Parathyroid adenoma (tissue), 2 donors: ENCODE results near the gene CIC.

ENCODE experiments used
- H2AFZ ChIP-seq: fragments of 300-600 bp; sonication (generic); one replicate; pipeline ENCODE4 v1.7.0; 2017; ENCODE audit warnings: antibody characterized with exemption, mild to moderate bottlenecking
- H3K27ac ChIP-seq: fragments of 300-600 bp; sonication (generic); one replicate; pipeline ENCODE4 v1.7.0; 2017
- H3K27me3 ChIP-seq: fragments of 300-600 bp; sonication (generic); one replicate; pipeline ENCODE4 v1.7.0; 2017; ENCODE audit warnings: low read length; ENCODE audit not compliant: control insufficient read depth, insufficient read depth
- H3K36me3 ChIP-seq: fragments of 300-600 bp; sonication (generic); one replicate; pipeline ENCODE4 v1.7.0; 2017; ENCODE audit warnings: low read length; ENCODE audit not compliant: control insufficient read depth, insufficient read depth
- H3K4me1 ChIP-seq: fragments of 300-600 bp; sonication (generic); one replicate; pipeline ENCODE4 v1.7.0; 2017; ENCODE audit warnings: control low read depth
- H3K4me2 ChIP-seq: fragments of 300-600 bp; sonication (generic); one replicate; pipeline ENCODE4 v1.7.0; 2017; ENCODE audit warnings: low read length
- H3K4me3 ChIP-seq: fragments of 300-600 bp; sonication (generic); one replicate; pipeline ENCODE4 v1.7.0; 2017; ENCODE audit warnings: low read depth, low read length
- H3K79me2 ChIP-seq: fragments of 300-600 bp; sonication (generic); one replicate; pipeline ENCODE4 v1.7.0; 2017; ENCODE audit warnings: control low read depth
- H3K9ac ChIP-seq: fragments of 300-600 bp; sonication (generic); one replicate; pipeline ENCODE4 v1.7.0; 2017; ENCODE audit warnings: mild to moderate bottlenecking
- H3K9me3 ChIP-seq: fragments of 300-600 bp; sonication (generic); one replicate; pipeline ENCODE4 v1.7.0; 2017; ENCODE audit warnings: low read length; ENCODE audit not compliant: control insufficient read depth
- CTCF ChIP-seq: fragments of 300-600 bp; sonication (generic); IDR thresholded peaks from one replicate; pipeline ENCODE4 v1.7.0; 2017; ENCODE audit warnings: antibody characterized with exemption, mild to moderate bottlenecking
- donor health status: primary hyperparathyroidism.

CIC gene

GRCh38 chr19:42285988-42286348, 16.9 kb downstream of the CIC start:
- peaks cover 36% of the 10 kb centered on the region for H3K4me1 ChIP-seq

GRCh38 chr19:42286349-42287016, 17.4 kb downstream of the CIC start:
- peaks cover 36% of the 10 kb centered on the region for H3K4me1 ChIP-seq
- no peaks in the 10 kb centered on the region for H3K36me3 ChIP-seq
- H2AFZ ChIP-seq, result no peak overlapping the region
- H3K4me3 ChIP-seq, result no peak overlapping the region
- no peaks in the 10 kb centered on the region for H3K27me3 ChIP-seq
- H3K9ac ChIP-seq, result no peak overlapping the region
- TF ChIP-seq CTCF, result no peak
- H3K4me2 ChIP-seq, result peak overlapping the region; percentile 63
- H3K9me3 ChIP-seq, result no peaks in the 10 kb centered on the region
- no peak overlapping the region for H3K27ac ChIP-seq
- H3K79me2 ChIP-seq, result no peaks in the 10 kb centered on the region

More at GRCh38 chr19:42285988-42286348, 16.9 kb downstream of the CIC start:
- H3K36me3 ChIP-seq, result no peaks in the 10 kb centered on the region
- H3K79me2 ChIP-seq, result no peaks in the 10 kb centered on the region
- TF ChIP-seq CTCF, result no peak
- H3K27me3 ChIP-seq, result no peaks in the 10 kb centered on the region
- no peak overlapping the region for H2AFZ ChIP-seq
- peak overlapping the region; percentile 63 for H3K4me2 ChIP-seq
- no peaks in the 10 kb centered on the region for H3K9me3 ChIP-seq
- peak overlapping the region; percentile 56 for H3K27ac ChIP-seq
- no peak overlapping the region for H3K9ac ChIP-seq
- H3K4me3 ChIP-seq, result no peak overlapping the region

- Histone ChIP-seq H3K27ac (no peak overlapping the region), H2AFZ (no peak overlapping the region), H3K4me3 (no peak overlapping the region), H3K27me3 (no peaks in the 10 kb centered on the region), H3K79me2 (no peaks in the 10 kb centered on the region), H3K4me1 (peaks cover 29% of the 10 kb centered on the region), H3K9me3 (no peaks in the 10 kb centered on the region), H3K36me3 (no peaks in the 10 kb centered on the region), H3K9ac (no peak overlapping the region), H3K4me2 (no peak overlapping the region)
- TF ChIP-seq CTCF, result no peak
Observed at GRCh38 chr19:42287017-42287826, 18.2 kb downstream of the CIC start.

GRCh38 chr19:42287827-42288107, 18.7 kb downstream of the CIC start:
- no peaks in the 10 kb centered on the region for H3K9me3 ChIP-seq
- H3K4me2 ChIP-seq, result no peak overlapping the region
- H3K9ac ChIP-seq, result no peak overlapping the region
- no peaks in the 10 kb centered on the region for H3K36me3 ChIP-seq
- no peak for TF ChIP-seq CTCF
- no peak overlapping the region for H2AFZ ChIP-seq
- no peaks in the 10 kb centered on the region for H3K27me3 ChIP-seq
- no peak overlapping the region for H3K27ac ChIP-seq
- no peaks in the 10 kb centered on the region for H3K79me2 ChIP-seq
- H3K4me1 ChIP-seq, result peaks cover 25% of the 10 kb centered on the region
- H3K4me3 ChIP-seq, result no peak overlapping the region
